ENCODE results near the gene ENPEP.
"Not testable (repeated sequence)": the region's sequence is repeated elsewhere in the genome, so short reads cannot be mapped to it uniquely, and the experiment has no call there.

Gene ENPEP, protein sequence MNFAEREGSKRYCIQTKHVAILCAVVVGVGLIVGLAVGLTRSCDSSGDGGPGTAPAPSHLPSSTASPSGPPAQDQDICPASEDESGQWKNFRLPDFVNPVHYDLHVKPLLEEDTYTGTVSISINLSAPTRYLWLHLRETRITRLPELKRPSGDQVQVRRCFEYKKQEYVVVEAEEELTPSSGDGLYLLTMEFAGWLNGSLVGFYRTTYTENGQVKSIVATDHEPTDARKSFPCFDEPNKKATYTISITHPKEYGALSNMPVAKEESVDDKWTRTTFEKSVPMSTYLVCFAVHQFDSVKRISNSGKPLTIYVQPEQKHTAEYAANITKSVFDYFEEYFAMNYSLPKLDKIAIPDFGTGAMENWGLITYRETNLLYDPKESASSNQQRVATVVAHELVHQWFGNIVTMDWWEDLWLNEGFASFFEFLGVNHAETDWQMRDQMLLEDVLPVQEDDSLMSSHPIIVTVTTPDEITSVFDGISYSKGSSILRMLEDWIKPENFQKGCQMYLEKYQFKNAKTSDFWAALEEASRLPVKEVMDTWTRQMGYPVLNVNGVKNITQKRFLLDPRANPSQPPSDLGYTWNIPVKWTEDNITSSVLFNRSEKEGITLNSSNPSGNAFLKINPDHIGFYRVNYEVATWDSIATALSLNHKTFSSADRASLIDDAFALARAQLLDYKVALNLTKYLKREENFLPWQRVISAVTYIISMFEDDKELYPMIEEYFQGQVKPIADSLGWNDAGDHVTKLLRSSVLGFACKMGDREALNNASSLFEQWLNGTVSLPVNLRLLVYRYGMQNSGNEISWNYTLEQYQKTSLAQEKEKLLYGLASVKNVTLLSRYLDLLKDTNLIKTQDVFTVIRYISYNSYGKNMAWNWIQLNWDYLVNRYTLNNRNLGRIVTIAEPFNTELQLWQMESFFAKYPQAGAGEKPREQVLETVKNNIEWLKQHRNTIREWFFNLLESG

DNA sequence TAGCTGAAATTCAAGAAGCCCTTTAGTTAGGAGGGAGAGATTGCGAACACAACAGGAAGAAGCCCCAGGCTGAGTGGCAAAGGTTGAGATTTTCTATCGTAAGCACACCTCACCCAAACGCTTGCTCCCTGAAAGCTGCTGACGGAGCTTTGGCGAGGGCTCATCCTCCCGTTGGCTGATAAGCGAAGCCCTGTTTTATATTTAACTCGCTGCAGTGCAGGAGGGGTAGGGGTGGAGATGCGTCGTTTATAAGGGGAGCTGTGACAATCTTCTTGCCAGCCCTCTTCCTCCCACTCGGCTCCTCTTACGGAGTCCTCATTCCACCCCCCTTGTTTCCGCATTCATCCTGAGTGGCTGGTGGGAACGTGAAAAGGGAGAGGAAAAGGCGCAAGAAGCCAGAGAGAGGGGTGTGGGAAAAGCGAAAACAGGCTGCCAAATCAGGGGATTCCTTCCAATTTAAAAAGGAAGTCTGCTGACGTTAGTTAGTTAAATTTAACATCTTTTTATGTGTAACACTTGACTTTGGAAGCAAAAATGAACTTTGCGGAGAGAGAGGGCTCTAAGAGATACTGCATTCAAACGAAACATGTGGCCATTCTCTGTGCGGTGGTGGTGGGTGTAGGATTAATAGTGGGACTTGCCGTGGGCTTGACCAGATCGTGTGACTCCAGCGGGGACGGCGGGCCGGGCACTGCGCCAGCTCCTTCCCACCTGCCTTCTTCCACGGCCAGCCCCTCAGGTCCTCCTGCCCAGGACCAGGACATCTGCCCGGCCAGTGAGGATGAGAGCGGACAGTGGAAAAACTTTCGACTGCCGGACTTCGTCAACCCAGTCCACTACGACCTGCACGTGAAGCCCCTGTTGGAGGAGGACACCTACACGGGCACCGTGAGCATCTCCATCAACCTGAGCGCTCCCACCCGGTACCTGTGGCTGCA is at the start of gene ENPEP:
TSS of gene ENPEP (plus strand) at position 275 of the 938 bp plus-strand sequence. CDS start at position 535, 260 bp downstream.
- in situ Hi-C loops (cut with HindIII; ENCODE audit: low sequenced_read_pairs) = no loop called here

DNA sequence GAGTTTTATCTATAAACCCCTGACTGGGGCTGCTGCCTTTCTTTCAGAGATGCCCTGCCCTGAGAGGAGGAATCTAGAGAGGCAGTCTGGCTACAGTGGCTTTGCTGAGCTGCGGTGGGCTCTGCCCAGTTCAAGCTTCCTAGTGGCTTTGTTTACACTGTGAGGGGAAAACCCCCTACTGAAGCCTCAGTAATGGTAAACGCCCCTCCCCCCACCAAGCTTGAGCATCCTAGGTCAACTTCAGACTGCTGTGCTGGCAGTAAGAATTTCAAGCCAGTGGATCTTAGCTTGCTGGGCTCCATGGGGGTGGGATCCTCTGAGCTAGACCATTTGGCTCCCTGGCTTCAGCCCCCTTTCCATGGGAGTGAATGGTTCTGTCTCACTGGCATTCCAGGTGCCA is 44.1 kb upstream of the ENPEP start:
- in situ Hi-C loops (cut with HindIII; ENCODE audit: low sequenced_read_pairs) = not testable (repeated sequence)

DNA sequence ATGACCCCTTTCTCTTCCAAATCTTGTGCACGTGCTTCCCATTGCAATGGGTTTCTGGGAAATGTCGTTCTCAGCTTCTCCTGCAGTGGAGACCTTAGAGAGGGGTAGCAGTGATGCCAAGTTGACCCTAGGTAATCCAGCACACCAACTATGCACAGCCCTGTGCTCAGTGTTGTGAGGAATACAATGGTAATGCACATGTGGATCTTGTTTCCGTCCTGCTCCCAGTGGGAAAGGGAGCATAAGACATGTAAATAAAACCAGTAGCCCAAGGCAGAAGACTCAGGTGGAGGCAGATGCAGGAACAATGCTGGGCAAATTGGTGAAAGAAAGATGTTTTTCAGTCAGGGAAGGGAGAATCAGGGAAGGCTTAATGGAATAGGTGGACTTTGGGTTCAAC is 38.7 kb upstream of the ENPEP start:
- in situ Hi-C loops (cut with HindIII; ENCODE audit: low sequenced_read_pairs) = not testable (repeated sequence)

DNA sequence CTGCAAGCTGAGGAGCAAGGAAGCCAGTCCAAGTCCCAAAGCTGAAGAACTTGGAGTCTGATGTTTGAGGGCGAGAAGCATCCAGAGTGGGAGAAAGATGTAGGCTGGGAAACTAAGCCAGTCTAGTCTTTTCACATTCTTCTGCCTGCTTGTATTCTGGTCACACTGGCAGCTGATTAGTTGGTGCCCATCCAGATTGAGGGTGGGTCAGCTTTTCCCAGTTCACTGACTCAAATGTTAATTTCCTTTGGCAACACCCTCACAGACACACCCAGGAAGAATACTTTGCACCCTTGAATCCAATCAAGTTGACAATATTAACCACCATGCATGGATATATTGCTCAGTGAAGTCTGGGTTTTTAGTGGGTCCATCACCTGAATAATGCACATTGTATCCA is 36.7 kb upstream of the ENPEP start:
- in situ Hi-C loops (cut with HindIII; ENCODE audit: low sequenced_read_pairs) = not testable (repeated sequence)

DNA sequence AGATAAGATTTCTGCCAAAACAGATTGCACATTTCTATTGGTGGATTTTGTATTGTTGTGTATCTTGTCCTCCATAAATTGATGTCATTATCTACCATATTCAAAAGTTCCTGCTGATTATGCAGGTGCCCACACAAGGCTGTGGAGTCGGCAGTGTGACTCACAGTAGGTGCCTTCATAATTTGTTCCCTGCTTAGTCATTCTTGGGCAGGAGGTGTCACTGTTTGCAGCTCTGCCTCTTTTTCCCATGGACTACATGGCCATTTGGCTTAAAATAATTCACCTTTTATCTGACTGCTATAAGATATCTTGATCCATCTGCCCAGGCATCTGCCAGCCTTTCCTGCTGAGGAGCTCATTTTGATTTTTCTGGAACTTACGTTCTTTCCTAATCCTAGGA is 33.6 kb upstream of the ENPEP start:
- in situ Hi-C loops (cut with HindIII; ENCODE audit: low sequenced_read_pairs) = no loop called here

DNA sequence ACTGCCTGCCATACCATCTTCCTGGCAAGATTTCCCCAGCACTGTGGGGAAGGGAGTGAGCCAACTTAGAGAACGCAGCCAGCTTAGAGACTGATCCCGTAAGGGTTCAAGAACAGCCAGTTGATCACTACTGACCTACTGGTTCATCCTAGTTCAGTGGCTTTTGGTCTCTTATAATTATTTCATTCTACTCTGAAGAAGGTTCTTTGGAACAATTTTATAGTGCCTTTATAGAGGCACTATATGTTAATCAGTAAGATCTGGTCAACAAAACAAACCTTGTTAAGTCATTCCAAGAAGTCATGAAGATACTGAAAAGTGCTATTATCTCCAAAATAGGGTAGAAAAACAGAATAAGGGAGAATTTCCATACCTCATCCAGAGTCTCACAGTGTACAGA is 33.2 kb upstream of the ENPEP start:
- in situ Hi-C loops (cut with HindIII; ENCODE audit: low sequenced_read_pairs) = no loop called here

DNA sequence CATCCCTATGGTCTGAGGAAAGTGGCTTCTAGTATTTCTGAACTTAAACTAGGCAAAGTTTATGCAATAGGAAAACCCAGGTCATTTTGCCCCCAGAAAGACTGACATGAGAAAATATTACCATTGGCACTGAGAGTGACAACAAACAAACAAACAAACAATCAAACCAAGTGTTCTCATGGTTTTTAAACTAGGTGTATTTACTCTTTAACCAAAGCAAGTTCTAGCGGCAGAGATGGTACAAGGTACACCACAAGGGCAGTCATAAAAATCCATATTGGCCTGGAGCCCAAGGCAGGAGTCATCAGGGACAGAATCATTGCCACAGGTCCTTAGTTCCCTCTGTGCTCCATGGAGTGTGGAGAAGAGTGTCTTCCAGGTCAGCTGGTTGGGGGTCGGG is 26.0 kb upstream of the ENPEP start:
- in situ Hi-C loops (cut with HindIII; ENCODE audit: low sequenced_read_pairs) = no loop called here

DNA sequence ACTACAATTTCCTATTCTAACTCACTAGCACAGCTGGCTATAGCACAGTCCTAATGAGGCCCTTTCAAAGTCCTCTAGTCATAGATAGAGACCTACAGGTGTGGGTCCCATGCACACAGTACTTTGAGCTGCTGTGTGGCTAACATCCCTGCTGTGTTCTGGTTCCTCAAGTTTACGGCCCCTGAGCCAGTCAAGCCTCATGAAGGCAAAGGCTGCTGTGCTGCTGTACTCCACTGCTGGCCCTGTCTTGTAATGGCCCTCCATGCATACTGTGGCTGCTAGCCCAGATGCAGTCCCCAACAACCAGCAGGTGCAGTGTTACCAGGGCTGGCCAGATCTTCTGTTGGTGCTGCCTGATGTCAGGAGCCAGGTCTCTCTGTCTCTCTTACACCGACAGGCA is 23.4 kb upstream of the ENPEP start:
- in situ Hi-C loops (cut with HindIII; ENCODE audit: low sequenced_read_pairs) = no loop called here

DNA sequence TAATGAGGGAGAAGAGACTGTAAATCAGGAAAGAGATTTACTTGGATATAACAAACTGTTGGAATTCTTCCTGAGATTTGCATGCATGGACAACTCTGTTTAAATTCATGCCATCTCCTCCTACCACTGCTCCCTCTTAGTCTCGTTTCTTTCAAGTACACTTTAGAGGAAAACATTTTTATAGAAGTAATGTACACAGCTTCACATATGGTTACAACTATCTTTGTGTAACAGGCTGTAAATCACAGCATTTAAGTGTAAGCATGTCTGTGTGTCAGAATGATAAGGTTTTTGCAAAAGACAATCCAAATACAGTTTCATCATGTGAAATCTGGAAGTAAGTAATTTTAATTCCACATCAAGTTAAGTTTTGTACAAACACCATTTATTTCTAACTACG is 21.5 kb upstream of the ENPEP start:
- in situ Hi-C loops (cut with HindIII; ENCODE audit: low sequenced_read_pairs) = no loop called here

DNA sequence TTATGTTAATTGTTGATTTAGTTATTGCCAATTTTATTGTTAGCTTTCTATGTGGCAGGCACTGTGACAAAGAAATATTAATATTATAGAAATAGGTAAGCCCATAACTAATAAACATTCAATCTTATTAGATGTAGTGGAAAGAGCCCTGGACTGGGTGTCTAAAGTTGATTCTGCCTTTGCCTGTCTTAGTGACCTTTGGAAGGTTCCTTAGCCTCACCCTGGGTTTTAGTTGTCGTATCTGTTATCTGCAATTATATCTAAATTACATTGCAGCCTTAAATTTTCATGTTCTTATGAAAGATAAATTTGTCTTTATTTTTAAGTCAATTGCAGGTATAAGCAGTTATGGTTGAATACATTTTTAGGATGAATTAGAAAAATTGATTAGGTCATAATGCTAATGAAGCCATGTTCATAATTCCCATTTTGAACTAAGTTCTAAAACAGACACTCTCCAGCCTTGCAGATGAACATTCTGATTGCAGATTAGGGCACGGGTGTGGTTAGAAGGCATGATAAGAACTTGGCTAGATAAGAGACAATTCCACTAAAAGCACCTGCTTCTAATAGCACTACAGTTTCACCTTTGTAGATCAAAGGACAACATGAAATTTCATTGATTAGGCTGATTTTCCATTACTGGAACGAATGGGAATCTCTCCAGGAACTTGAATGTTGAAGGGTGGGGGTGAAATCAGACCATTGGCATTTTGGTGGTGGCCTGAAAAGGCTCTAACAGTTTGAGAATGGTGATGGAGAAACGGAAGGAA is 17.3 kb upstream of the ENPEP start:
- in situ Hi-C loops (cut with HindIII; ENCODE audit: low sequenced_read_pairs) = no loop called here

DNA sequence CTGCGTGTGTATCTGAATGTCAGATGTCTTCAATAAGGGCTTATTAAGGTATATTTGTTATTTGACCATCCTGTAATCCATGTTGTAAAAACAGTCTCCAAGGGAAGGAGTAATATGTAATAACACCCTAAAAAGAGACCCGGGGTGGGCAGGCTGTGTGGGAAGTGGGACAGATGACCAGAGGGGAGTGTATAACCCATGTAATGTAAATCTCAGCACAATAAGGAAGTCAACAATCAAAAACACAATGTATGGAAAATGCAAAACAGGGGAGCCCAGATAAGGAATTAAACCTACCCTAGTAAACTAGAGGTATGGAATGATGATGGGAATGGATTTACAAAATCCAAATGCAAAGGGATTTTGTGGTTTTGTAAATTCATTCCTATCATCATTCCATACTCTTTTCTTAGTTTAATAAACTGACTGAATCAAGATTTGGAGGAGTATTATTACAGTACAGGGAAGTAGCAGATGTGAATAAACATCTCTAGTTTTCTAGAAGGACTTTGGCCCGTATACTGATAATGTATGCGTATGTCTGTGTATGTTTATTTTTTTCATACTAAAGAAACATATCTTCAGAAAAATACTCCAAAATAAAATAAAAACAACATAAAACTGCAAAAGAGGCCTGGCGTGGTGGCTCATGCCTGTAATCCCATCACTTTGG is 15.7 kb upstream of the ENPEP start:
- in situ Hi-C loops (cut with HindIII; ENCODE audit: low sequenced_read_pairs) = no loop called here

DNA sequence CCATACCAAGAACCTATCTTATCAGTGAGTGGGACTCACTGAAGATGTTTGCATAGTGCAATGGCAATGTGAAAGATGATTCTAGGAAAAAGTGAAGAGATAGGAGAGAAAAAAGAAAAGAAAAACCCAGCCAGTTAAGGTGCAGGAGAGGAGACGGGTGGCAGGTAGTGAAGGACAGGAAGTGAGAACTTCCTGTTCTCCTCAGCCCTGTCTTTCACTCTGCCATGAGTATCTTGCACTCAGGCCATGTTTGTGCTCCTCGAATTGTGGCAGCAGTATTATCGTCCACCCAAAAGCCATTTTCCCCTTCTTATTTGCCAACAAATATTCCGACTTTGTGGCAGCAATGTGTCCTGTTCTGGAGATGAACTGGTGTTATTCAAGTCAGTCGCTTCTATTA is 8.6 kb upstream of the ENPEP start:
- in situ Hi-C loops (cut with HindIII; ENCODE audit: low sequenced_read_pairs) = no loop called here

DNA sequence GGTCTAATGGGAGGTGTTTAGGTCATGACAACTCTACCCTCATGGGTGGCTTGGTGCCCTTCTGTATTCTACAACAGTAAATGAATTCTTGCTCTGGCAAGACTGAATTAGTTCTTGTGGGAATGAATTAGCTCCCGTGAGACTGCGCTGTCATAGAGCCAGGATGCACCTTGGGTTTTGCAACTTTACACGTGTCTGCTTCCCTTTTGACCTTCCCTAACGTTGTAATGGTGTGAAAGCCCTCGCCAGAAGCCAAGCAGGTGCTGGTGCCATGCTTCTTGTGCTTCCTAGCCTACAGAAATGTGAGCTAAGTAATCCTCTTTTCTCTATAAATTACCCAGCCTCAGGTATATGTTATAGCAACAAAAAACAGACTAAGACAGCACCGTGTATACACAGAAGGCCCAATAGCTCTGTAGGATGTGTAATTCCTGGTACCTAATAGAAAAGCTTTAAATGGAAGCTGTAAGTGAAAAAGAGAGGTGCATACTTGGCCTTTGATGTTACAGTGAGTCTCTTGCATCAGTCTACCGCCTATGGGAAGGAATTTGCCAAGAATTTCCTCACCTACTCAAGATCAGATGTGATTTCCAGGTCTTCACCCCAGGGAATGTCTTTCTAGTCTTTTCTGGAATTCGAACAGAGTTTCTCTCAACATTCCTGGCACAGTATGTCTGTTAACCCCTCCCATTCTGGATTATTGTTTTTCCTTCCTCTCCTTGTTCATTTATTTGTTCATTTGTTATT is 3.2 kb upstream of the ENPEP start:
- in situ Hi-C loops (cut with HindIII; ENCODE audit: low sequenced_read_pairs) = no loop called here

DNA sequence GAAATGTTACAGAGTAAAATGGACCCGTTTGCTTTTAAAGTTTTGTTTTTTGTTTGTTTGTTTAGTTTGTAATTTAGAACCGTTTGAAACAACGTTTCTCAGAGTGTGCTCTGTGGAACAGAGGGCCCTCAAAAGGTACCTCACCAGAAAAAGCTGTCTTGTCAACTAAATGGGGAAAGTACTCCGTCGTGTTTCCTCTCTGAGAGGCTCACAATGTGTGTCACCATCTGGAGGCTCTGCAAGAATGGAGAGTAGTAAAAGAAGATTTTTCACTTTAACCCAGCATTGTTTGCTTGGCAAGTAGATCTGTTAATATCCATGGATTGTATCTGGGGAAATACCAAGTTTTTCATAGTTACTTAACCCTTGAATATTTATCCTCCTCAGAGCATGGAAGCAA is 1.5 kb upstream of the ENPEP start:
- in situ Hi-C loops (cut with HindIII; ENCODE audit: low sequenced_read_pairs) = no loop called here

DNA sequence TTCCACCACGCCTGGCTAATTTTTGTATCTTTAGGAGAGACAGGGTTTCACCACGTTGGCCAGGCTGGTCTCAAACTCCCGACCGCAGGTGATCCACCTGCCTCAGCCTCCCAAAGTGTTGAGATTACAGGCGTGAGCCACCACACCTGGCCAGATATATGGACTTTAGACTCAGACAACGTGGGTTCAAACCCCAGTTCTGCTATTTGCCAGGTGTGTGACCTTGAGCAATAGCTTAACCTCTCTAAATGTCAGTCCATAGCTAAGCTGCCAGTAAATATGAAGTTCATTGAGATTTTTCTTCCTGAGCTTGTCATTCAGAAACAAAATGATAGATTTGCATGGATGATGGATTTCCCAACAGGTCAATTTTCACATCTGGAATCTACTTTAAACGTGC is 875 bp upstream of the ENPEP start:
- in situ Hi-C loops (cut with HindIII; ENCODE audit: low sequenced_read_pairs) = not testable (repeated sequence)

DNA sequence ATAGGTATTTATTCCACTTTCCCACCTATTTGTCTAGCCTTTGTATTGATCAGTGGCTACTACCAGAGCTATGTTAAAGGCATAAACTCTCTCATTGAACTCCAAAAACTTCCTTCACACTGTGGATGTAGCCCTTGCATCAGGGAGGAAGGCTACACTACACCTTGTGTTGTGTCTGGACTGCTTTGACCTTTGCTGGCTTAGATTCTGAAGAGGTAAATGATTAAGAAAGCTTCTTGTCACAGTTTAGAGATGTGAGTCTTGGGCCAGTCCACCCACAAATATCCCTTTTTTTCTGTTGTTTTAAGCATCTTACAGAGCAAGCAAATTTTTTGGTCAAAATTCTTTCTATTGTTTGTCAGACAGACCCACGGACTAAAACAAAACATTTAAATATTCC is 1.9 kb downstream of the ENPEP start:
- in situ Hi-C loops (cut with HindIII; ENCODE audit: low sequenced_read_pairs) = no loop called here

DNA sequence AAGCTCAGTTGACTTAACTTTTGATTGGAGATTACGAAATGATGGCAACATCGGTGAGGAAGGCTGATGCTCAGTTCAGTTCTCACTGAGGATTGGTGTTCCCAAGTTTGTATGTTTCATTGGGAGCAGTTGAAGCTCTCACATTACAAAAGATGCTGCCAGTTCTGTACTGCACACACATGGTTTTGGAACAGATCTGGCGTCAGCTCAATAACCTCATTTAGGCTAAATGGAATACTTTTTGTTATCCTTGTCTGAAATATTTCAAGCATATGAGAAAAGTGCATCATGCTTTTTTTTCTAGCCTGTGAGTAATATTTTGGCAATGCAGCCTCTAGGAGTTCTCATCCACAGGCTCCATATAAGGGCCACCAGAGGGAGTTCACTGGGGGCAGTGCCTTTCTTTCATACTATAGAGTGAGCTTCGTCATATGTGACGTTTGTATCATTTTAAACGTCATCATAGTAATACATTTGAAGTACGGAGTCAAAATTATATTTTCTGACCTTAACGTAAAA is 4.1 kb downstream of the ENPEP start:
- in situ Hi-C loops (cut with HindIII; ENCODE audit: low sequenced_read_pairs) = no loop called here

DNA sequence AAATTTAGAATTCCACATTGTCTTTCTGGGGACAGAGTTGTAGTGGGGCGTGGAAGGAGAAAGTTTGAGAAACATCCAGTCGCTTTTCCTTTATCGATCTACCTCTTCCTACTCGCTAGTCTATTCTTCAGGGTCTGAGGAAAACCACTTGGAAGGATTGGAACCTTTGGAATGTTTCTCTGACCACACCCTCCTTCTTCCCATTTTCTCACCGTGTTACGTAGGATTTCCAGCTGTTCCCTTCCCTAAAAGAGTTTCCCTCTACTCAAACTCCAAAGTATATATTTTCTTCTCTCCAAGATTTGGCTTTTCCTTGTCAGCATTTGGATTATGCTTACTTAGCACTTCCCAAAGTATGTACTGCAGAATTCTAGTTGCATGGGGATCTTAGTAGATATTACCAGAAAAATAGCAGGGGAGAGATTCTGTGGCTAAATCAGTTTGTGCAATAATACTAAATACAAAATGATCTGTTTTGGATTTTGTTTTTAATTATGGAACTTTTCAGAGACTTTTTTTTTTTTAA is 4.9 kb downstream of the ENPEP start:
- in situ Hi-C loops (cut with HindIII; ENCODE audit: low sequenced_read_pairs) = no loop called here
